ENCODE measurements around the gene RPS19BP1.

- TF ChIP-seq CTCF (IDR thresholded peaks at IDR 0.05) (no peak), POLR2A (IDR thresholded peaks at IDR 0.05) (no peak)
Observed at GRCh38 chr22:39580006-39580441, 47.5 kb upstream of the RPS19BP1 start.
